Measurements from ENCODE around the gene PEX11G. TPM values are rescaled to one million over a fixed set of nuclear protein-coding genes. Genes with fewer than 3 reads are reported as not detected.

The PEX11G gene
- total RNA-seq (2022) (3.9 TPM in 2 replicates), Bru-seq, nascent RNA (percentile 37 among the genes with signal in this experiment), BruChase-seq, experiment 1, labeled RNA remaining after a 2-hour chase (percentile 27 among the genes with signal in this experiment), BruChase-seq, experiment 2, labeled RNA remaining after a 6-hour chase (percentile 24 among the genes with signal in this experiment)
- long read RNA-seq, partial matches to known transcripts = 0 of 5 reads
- long read RNA-seq, other reads (novel, unspliced or antisense) = 1 of 5 reads

DNA sequence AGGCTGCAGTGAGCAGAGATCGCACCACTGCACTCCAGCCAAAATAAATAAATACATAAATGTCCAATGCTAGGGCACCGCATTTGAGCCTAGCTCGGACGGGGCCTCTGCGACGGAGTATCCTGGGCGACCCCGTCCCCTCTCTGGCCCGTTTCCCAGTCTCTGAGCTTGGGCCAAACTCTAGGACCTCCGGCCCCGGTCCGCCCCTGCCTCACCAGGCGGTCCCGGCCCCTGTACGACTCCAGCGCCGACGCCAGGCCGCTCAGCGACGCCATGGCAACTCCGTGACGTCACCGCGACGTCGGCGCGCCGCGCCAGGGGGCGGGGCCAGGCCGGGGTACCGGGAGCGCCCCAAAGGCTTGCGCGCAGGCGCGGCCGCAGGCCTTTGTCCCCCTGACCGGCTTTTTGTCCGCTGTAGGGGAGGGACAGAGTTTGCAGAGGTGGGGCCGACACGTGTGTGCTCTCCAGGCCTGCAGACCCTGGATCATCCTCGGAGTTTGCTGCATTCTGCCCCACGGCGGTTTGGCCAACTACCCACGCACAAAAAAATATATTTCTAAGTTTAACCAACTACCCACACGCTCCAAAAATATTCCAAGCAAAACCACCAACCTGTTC lies at the start of gene PEX11G:
PEX11G (minus strand) TSS at position 300 of the 618 bp plus-strand sequence; CDS start at position 275, 25 bp downstream.
- H3K9me3 ChIP-seq = no peaks in the 10 kb centered on the region
- TF ChIP-seq, protein P1, sequence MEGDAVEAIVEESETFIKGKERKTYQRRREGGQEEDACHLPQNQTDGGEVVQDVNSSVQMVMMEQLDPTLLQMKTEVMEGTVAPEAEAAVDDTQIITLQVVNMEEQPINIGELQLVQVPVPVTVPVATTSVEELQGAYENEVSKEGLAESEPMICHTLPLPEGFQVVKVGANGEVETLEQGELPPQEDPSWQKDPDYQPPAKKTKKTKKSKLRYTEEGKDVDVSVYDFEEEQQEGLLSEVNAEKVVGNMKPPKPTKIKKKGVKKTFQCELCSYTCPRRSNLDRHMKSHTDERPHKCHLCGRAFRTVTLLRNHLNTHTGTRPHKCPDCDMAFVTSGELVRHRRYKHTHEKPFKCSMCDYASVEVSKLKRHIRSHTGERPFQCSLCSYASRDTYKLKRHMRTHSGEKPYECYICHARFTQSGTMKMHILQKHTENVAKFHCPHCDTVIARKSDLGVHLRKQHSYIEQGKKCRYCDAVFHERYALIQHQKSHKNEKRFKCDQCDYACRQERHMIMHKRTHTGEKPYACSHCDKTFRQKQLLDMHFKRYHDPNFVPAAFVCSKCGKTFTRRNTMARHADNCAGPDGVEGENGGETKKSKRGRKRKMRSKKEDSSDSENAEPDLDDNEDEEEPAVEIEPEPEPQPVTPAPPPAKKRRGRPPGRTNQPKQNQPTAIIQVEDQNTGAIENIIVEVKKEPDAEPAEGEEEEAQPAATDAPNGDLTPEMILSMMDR (IDR thresholded peaks at IDR 0.05; ENCODE audit: insufficient read depth in 1 of 2, low read depth in 1 of 2, low read length in 1 of 2, severe bottlenecking in 1 of 2, unreplicated experiment in 1 of 2) = no peak
- intact Hi-C loops (cut with micrococcal nuclease; ENCODE audit: unreplicated experiment) = loop anchor here (1.0 to 2.0 kb wide), 2 partner anchors 46 to 64 kb away; partner anchors contain the start of gene PNPLA6
- H3K27me3 Mint-ChIP-seq (ENCODE audit: insufficient read depth, unreplicated experiment) = no peaks in the 10 kb centered on the region
- peak within 1 kb of the TSS; percentile 60 for H3K4me3 ChIP-seq (ENCODE audit: low read depth, low read length)
- H3K36me3 Mint-ChIP-seq (ENCODE audit: insufficient read depth, unreplicated experiment) = peaks cover 9% of the 10 kb centered on the region
- no TSS peak for BruUV-seq (replicated peaks)
- H3K9me3 Mint-ChIP-seq (ENCODE audit: unreplicated experiment) = no peaks in the 10 kb centered on the region
- ChIA-PET POLR2A (interaction anchor here (0.8 to 1.2 kb wide), 2 partner anchors 16 to 90 kb away, joined by 3 to 9 read pairs; no protein-coding TSS in a partner anchor), CTCF (interaction anchor here (0.6 to 0.7 kb wide), 4 partner anchors 43 to 190 kb away, joined by 4 to 7 read pairs (median 4); no protein-coding TSS in a partner anchor)
- peak within 1 kb of the TSS; percentile 96 for H3K27ac Mint-ChIP-seq (ENCODE audit: unreplicated experiment)
- peak within 1 kb of the TSS; percentile 77 for H3K4me3 Mint-ChIP-seq (ENCODE audit: unreplicated experiment)
- H3K4me1 Mint-ChIP-seq (ENCODE audit: low read depth, unreplicated experiment) = peaks cover 7% of the 10 kb centered on the region
- no peaks in the 10 kb centered on the region for H3K27me3 ChIP-seq (replicated peaks; ENCODE audit: control insufficient read depth, insufficient read depth, low read length)
- H3K4me1 ChIP-seq = peaks cover 4% of the 10 kb centered on the region; the same call in 1 of the 2 replicates
- DNase-seq = peak; percentile 93 to 96
- no peaks in the 10 kb centered on the region for H3K36me3 ChIP-seq (ENCODE audit: control insufficient read depth, insufficient read depth, low read length)

DNA sequence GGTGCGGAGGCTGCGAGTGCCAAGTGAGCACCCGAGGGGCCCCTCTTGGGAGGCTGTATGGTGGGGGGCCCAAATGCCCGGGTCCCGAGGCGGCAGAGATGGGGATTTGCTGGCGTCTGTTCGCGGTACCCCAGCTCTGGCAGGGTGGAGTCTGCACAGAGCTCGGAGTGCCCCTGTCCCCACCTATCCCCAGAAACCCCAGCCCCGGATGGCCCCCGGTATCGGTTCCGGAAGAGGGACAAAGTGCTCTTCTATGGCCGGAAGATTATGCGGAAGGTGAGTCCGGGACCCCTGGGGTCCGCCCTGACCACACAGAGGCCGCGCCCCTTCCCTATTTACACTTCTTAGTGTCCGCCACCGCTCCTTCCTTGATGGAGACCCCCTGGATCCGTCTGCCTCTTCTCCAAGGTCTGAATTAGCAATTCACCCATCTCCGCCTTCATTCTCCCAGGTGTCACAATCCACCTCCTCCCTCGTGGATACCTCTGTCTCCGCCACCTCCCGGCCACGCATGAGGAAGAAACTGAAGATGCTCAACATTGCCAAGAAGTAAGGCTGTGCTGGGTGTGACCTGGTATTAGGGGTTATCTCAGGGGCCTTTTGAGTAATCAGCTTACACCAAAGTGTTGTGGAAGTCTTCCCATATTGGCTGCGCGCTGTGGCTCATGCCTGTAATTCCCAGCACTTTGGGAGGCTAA lies 47.3 kb upstream of the PEX11G start:
- CTCF ChIA-PET = no interaction called here
- no TSS peak for BruUV-seq (replicated peaks)
- H3K4me3 ChIP-seq (ENCODE audit: low read depth, low read length) = peak overlapping the region; percentile 69
- POLR2A ChIA-PET = no interaction called here
- peaks cover 9% of the 10 kb centered on the region for H3K4me1 ChIP-seq
- Mint-ChIP-seq H3K4me3 (ENCODE audit: unreplicated experiment) (peak overlapping the region; percentile 97), H3K9me3 (ENCODE audit: unreplicated experiment) (no peaks in the 10 kb centered on the region), H3K27me3 (ENCODE audit: insufficient read depth, unreplicated experiment) (no peaks in the 10 kb centered on the region), H3K4me1 (ENCODE audit: low read depth, unreplicated experiment) (no peaks in the 10 kb centered on the region), H3K27ac (ENCODE audit: unreplicated experiment) (no peak overlapping the region), H3K36me3 (ENCODE audit: insufficient read depth, unreplicated experiment) (peaks cover 25% of the 10 kb centered on the region)
- H3K9me3 ChIP-seq = no peaks in the 10 kb centered on the region
- DNase-seq = no peak
- H3K27me3 ChIP-seq (replicated peaks; ENCODE audit: control insufficient read depth, insufficient read depth, low read length) = no peaks in the 10 kb centered on the region
- H3K36me3 ChIP-seq (ENCODE audit: control insufficient read depth, insufficient read depth, low read length) = no peaks in the 10 kb centered on the region; the same call in 1 of the 2 replicates
- TF ChIP-seq, protein P1 (IDR thresholded peaks at IDR 0.05; ENCODE audit: insufficient read depth in 1 of 2, low read depth in 1 of 2, low read length in 1 of 2, severe bottlenecking in 1 of 2, unreplicated experiment in 1 of 2) = no peak
- intact Hi-C loops (cut with micrococcal nuclease; ENCODE audit: unreplicated experiment) = loop anchor here (1.0 to 2.0 kb wide), 2 partner anchors 47 to 149 kb away; partner anchors contain the start of gene PEX11G

Measured in Caco-2 (cell line).